Astrocyte (in vitro differentiated cells and primary cell): ENCODE results near the gene ZCCHC10. TPM values are rescaled to one million over a fixed set of nuclear protein-coding genes. Genes with fewer than 3 reads are reported as not detected.
"Not testable (repeated sequence)": the region's sequence is repeated elsewhere in the genome, so short reads cannot be mapped to it uniquely, and the experiment has no call there.

Experiments used
- DNase-seq: peaks from one replicate; pipeline ENCODE4 v3.0.0-alpha.2; 2010; ENCODE audit warnings: low read depth
- FAIRE-seq: peaks from 2 replicates; lab custom pipeline; 2011; peaks lifted over from hg19 to GRCh38; lab: Jason Lieb, UNC
- H2AFZ ChIP-seq: 2 replicates; pipeline ENCODE4 v1.6.0; 2012; ENCODE audit warnings: low read depth, low read length, inconsistent platforms
- H3K27ac ChIP-seq: 2 replicates; pipeline ENCODE4 v1.5.1; 2011; ENCODE audit warnings: low read depth, low read length, inconsistent platforms
- H3K27me3 ChIP-seq: 2 replicates; pipeline ENCODE4 v1.6.0; 2011; ENCODE audit warnings: low read length, inconsistent platforms; ENCODE audit not compliant: insufficient read depth
- H3K36me3 ChIP-seq: 2 replicates; pipeline ENCODE4 v1.5.1; 2011; ENCODE audit warnings: low read length, inconsistent platforms; ENCODE audit not compliant: insufficient read depth
- H3K4me1 ChIP-seq: 2 replicates; pipeline ENCODE4 v1.5.1; 2011; ENCODE audit warnings: low read length, inconsistent platforms; ENCODE audit not compliant: insufficient read depth
- H3K4me2 ChIP-seq: 2 replicates; pipeline ENCODE4 v1.6.0; 2012; ENCODE audit warnings: low read length, inconsistent platforms
- H3K4me3 ChIP-seq: 2 replicates; pipeline ENCODE4 v1.5.1; 2011; ENCODE audit warnings: low read depth, mild to moderate bottlenecking, low read length, inconsistent platforms; ENCODE audit not compliant: insufficient read depth
- H3K79me2 ChIP-seq: 2 replicates; pipeline ENCODE4 v1.6.0; 2012; ENCODE audit warnings: mild to moderate bottlenecking, low read length, inconsistent platforms; ENCODE audit not compliant: insufficient read depth
- H3K9ac ChIP-seq: 2 replicates; pipeline ENCODE4 v1.6.0; 2012; ENCODE audit warnings: mild to moderate bottlenecking, low read length, inconsistent platforms
- H3K9me3 ChIP-seq: 2 replicates; pipeline ENCODE4 v1.5.1; 2012; ENCODE audit warnings: low read depth, mild to moderate bottlenecking, low read length, inconsistent platforms; ENCODE audit not compliant: insufficient read depth
- H4K20me1 ChIP-seq: 2 replicates; pipeline ENCODE4 v1.6.0; 2012; ENCODE audit warnings: low read length, inconsistent platforms; ENCODE audit not compliant: insufficient read depth
- H3K27ac Mint-ChIP-seq: one replicate; pipeline ENCODE4 v1.8.0; 2021; ENCODE audit warnings: mild to moderate bottlenecking, mixed read lengths; ENCODE audit not compliant: unreplicated experiment
- H3K27me3 Mint-ChIP-seq: one replicate; pipeline ENCODE4 v1.8.0; 2021; ENCODE audit warnings: low read depth, mixed read lengths; ENCODE audit not compliant: unreplicated experiment
- H3K36me3 Mint-ChIP-seq: one replicate; pipeline ENCODE4 v1.8.0; 2021; ENCODE audit warnings: low read depth, mixed read lengths; ENCODE audit not compliant: unreplicated experiment
- H3K4me1 Mint-ChIP-seq: one replicate; pipeline ENCODE4 v1.8.0; 2021; ENCODE audit warnings: low read depth, mixed read lengths; ENCODE audit not compliant: unreplicated experiment
- H3K4me3 Mint-ChIP-seq: one replicate; pipeline ENCODE4 v1.8.0; 2021; ENCODE audit warnings: mild to moderate bottlenecking, moderate library complexity, mixed read lengths; ENCODE audit not compliant: unreplicated experiment
- H3K9me3 Mint-ChIP-seq: one replicate; pipeline ENCODE4 v1.8.0; 2021; ENCODE audit warnings: mild to moderate bottlenecking, mixed read lengths; ENCODE audit not compliant: unreplicated experiment
- EZH2 ChIP-seq: IDR thresholded peaks from 2 replicates; pipeline ENCODE4 v1.6.1; 2012; ENCODE audit warnings: mild to moderate bottlenecking, low read length, inconsistent platforms; ENCODE audit not compliant: insufficient read depth
- total RNA-seq: library from RNA; stranded (reverse); gene quantifications from 2 replicates; pipeline ENCODE4 v1.2.1, GENCODE V29; 2021
- TF ChIP-seq, protein P1 (sequence below): IDR thresholded peaks from 2 replicates; pipeline ENCODE4 v1.5.1; 2011; ENCODE audit warnings: low read depth, mild to moderate bottlenecking, inconsistent platforms, low read length, moderate library complexity; ENCODE audit not compliant: insufficient read depth

Gene ZCCHC10
- total RNA-seq, 1 donor from 2014 or later, result 29.1 TPM

DNA sequence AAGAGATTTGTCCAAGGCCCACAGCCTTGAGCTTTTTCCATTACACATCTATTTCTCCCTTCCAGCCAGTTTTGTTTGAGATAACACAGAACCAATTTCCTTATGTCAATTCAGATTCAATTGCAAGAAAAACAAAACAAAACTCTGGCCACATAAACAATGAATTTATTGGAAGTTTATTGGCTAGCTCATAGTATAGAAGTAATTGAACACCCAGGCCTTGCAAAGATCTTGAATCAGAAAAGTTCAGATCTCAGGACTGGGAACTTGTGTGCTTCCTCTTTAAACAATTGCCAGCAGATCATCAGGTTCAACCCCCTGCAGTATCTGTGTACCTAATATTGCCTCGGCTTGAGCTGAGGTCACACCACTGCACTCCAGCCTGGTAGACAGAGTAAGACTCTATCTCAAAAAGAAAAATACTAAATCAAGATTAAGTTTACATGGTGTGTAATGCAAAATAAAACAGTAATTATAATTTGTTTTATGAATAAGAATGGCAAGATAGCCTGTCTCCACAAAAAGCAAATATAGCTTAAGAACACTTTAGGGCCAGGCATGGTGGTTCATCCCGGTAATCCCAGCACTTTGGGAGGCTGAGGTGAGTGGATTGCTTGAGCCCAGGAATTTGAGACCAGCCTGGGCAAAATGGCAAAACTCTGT is 4.1 kb upstream of the ZCCHC10 start:
- H3K4me3 ChIP-seq, result no peak overlapping the region
- DNase-seq, result no peak
- Mint-ChIP-seq H3K9me3 (no peaks in the 10 kb centered on the region), H3K4me1 (peaks cover 13% of the 10 kb centered on the region), H3K27ac (no peak overlapping the region), H3K36me3 (no peaks in the 10 kb centered on the region), H3K4me3 (no peak overlapping the region), H3K27me3 (no peaks in the 10 kb centered on the region)
- no peak overlapping the region for H2AFZ ChIP-seq
- H3K4me2 ChIP-seq, result no peak overlapping the region
- no peaks in the 10 kb centered on the region for H4K20me1 ChIP-seq
- H3K9ac ChIP-seq, result no peak overlapping the region
- TF ChIP-seq EZH2, result no peak
- TF ChIP-seq, protein P1, sequence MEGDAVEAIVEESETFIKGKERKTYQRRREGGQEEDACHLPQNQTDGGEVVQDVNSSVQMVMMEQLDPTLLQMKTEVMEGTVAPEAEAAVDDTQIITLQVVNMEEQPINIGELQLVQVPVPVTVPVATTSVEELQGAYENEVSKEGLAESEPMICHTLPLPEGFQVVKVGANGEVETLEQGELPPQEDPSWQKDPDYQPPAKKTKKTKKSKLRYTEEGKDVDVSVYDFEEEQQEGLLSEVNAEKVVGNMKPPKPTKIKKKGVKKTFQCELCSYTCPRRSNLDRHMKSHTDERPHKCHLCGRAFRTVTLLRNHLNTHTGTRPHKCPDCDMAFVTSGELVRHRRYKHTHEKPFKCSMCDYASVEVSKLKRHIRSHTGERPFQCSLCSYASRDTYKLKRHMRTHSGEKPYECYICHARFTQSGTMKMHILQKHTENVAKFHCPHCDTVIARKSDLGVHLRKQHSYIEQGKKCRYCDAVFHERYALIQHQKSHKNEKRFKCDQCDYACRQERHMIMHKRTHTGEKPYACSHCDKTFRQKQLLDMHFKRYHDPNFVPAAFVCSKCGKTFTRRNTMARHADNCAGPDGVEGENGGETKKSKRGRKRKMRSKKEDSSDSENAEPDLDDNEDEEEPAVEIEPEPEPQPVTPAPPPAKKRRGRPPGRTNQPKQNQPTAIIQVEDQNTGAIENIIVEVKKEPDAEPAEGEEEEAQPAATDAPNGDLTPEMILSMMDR, result no peak
- H3K27ac ChIP-seq, result no peak overlapping the region
- H3K9me3 ChIP-seq, result no peaks in the 10 kb centered on the region
- no peak for FAIRE-seq
- H3K27me3 ChIP-seq, result no peaks in the 10 kb centered on the region
- H3K4me1 ChIP-seq, result peaks cover 4% of the 10 kb centered on the region
- H3K79me2 ChIP-seq, result peaks cover 6% of the 10 kb centered on the region
- H3K36me3 ChIP-seq, result no peaks in the 10 kb centered on the region

DNA sequence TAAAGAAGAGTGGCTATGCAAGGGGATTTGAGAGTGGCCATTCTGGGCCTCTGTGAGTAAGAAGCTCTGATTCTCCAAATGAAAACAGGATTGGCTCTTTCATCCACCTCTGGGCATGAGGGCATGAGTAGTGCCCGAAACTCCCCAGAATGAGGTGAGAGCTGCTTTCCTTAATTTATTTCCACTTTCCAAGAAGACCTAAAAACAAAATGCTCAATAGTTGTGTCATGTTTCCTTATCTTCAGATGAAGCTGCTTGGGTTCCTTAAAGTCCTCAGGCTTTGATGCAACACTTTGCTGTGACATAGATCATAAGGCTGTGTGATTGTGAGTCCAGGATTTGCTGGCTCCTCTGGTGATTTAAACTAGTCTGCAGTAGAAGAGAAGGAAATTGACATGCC is 3.1 kb upstream of the ZCCHC10 start:
- no peaks in the 10 kb centered on the region for H3K9me3 ChIP-seq
- no peaks in the 10 kb centered on the region for H3K36me3 ChIP-seq
- Mint-ChIP-seq H3K27ac (no peak overlapping the region), H3K36me3 (no peaks in the 10 kb centered on the region), H3K4me3 (no peak overlapping the region), H3K27me3 (no peaks in the 10 kb centered on the region), H3K9me3 (no peaks in the 10 kb centered on the region), H3K4me1 (peaks cover 14% of the 10 kb centered on the region)
- no peak overlapping the region for H2AFZ ChIP-seq
- H3K4me1 ChIP-seq, result peaks cover 6% of the 10 kb centered on the region
- no peak for DNase-seq
- TF ChIP-seq, protein P1, result no peak
- TF ChIP-seq EZH2, result no peak
- H3K4me2 ChIP-seq, result no peak overlapping the region
- H4K20me1 ChIP-seq, result no peaks in the 10 kb centered on the region
- H3K27ac ChIP-seq, result no peak overlapping the region
- FAIRE-seq, result no peak
- H3K79me2 ChIP-seq, result peaks cover 14% of the 10 kb centered on the region
- H3K9ac ChIP-seq, result no peak overlapping the region
- H3K4me3 ChIP-seq, result no peak overlapping the region
- H3K27me3 ChIP-seq, result no peaks in the 10 kb centered on the region

DNA sequence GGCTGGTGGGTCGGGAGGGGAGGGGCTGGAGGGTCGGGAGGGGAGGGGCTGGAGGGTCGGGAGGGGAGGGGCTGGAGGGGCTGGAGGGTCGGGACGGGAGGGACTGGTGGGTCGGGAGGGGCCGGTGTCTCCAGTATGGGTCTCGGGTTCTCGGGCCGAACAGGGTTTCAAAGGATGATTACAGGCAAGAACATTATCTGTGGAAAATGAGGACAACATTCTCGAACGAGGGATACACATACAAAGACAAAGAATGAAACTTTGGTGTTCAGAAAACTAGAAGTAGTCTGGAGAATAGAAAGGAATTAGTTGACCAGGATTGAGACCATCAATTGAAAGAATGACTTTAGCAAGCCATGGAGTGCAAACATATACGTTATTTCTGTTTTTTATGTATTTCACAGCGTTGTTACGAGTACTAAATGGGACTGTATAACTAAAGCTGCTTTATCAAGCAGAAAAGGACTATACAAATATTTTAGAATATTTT is 360 bp upstream of the ZCCHC10 start:
- peak overlapping the region; percentile 68 for H3K4me3 ChIP-seq

DNA sequence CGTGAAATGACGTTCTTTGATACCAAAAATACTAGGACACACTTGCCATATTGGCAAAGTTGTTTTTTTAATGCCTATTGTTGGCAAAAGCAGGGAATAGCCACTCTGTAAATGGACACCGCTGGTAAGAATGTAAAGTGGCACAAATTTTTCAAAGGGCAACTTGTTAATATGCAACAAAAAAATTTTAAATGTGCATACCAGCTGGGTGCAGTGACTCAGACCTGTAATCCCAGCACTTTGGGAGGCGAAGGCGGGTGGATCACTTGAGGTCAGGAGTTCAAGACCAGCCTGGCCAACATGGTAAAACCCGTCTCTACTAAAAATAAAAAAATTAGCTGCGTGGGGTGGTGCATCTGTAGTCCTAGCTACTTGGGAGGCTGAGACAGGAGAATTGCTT is 6.9 kb downstream of the ZCCHC10 start:
- H3K9me3 Mint-ChIP-seq, H3K27ac ChIP-seq, H3K4me3 Mint-ChIP-seq, H4K20me1 ChIP-seq, H3K4me1 Mint-ChIP-seq, H3K4me2 ChIP-seq, H3K4me1 ChIP-seq, H3K9me3 ChIP-seq, H3K27me3 Mint-ChIP-seq, H3K4me3 ChIP-seq, H2AFZ ChIP-seq, DNase-seq, H3K27me3 ChIP-seq, H3K9ac ChIP-seq, FAIRE-seq: not testable (repeated sequence)
- peak overlapping the region; percentile 41 for H3K27ac Mint-ChIP-seq
- H3K36me3 Mint-ChIP-seq, result peaks cover 15% of the 10 kb centered on the region
- Histone ChIP-seq H3K79me2 (peaks cover 68% of the 10 kb centered on the region), H3K36me3 (peaks cover 27% of the 10 kb centered on the region)

More for the DNA sequence above, 360 bp upstream of the ZCCHC10 start:
- FAIRE-seq (no peak), DNase-seq (no peak)
- no peak for TF ChIP-seq EZH2
- TF ChIP-seq, protein P1, result no peak
- H3K27me3 Mint-ChIP-seq, result no peaks in the 10 kb centered on the region
- no peak overlapping the region for H3K27ac Mint-ChIP-seq
- Histone ChIP-seq H4K20me1 (no peaks in the 10 kb centered on the region), H3K27ac (no peak overlapping the region), H3K4me2 (peak overlapping the region; percentile 82), H3K36me3 (peaks cover 7% of the 10 kb centered on the region), H3K79me2 (peaks cover 41% of the 10 kb centered on the region), H2AFZ (peak overlapping the region; percentile 88), H3K27me3 (no peaks in the 10 kb centered on the region), H3K9ac (peak overlapping the region; percentile 80), H3K4me1 (peaks cover 6% of the 10 kb centered on the region), H3K9me3 (no peaks in the 10 kb centered on the region)
- peaks cover 6% of the 10 kb centered on the region for H3K4me1 Mint-ChIP-seq
- no peaks in the 10 kb centered on the region for H3K9me3 Mint-ChIP-seq
- H3K36me3 Mint-ChIP-seq, result peaks cover 2% of the 10 kb centered on the region
- peak overlapping the region; percentile 76 for H3K4me3 Mint-ChIP-seq
